Tibial nerve (tissue), 3 donors: Measurements from ENCODE around the gene VASH1.

Experiments used
- POLR2A ChIP-seq, 2 donors: fragments of 450-650 bp; IDR thresholded peaks; one replicate each; pipeline ENCODE4 v1.6.1; 2017; ENCODE audit warnings: antibody characterized with exemption in 2 of 2, mild to moderate bottlenecking in 2 of 2, moderate library complexity in 2 of 2
- TF ChIP-seq, protein P1 (sequence below), 5 experiments: fragments of 200-600 bp in 3 of 5; fragments of 450-650 bp in 2 of 5; sonication (generic) in 3 of 5; IDR thresholded peaks; one replicate each; pipeline ENCODE4 v1.5.1; 2016 to 2019; ENCODE audit warnings: antibody characterized with exemption in 5 of 5, mild to moderate bottlenecking in 3 of 5, moderate library complexity in 2 of 5

DNA sequence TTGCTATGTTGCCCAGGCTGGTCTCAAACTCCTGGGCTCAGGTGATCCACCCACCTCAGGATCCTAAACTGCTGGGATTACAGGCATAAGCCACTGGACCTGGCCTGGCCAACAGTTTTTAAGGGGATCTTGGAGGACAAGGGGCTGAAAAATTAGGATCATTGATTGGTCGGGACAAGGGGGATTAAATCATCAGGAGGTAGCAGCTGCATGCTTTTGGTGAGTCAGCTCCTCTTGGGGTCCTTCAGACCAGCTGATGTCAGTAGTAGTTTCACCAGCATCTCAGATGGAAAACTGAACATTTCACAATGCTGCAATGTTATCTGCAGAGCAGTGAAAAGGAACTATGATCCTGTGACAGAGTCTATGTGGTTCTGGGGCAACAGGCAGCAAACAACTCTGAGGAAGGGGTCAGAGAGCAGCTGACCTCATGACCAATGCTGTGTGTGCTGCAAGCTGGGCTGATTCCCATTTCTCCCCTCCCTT is 71.3 kb downstream of the VASH1 start:
- TF ChIP-seq, protein P1, sequence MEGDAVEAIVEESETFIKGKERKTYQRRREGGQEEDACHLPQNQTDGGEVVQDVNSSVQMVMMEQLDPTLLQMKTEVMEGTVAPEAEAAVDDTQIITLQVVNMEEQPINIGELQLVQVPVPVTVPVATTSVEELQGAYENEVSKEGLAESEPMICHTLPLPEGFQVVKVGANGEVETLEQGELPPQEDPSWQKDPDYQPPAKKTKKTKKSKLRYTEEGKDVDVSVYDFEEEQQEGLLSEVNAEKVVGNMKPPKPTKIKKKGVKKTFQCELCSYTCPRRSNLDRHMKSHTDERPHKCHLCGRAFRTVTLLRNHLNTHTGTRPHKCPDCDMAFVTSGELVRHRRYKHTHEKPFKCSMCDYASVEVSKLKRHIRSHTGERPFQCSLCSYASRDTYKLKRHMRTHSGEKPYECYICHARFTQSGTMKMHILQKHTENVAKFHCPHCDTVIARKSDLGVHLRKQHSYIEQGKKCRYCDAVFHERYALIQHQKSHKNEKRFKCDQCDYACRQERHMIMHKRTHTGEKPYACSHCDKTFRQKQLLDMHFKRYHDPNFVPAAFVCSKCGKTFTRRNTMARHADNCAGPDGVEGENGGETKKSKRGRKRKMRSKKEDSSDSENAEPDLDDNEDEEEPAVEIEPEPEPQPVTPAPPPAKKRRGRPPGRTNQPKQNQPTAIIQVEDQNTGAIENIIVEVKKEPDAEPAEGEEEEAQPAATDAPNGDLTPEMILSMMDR (IDR thresholded peaks at IDR 0.05): no peak
- TF ChIP-seq POLR2A (IDR thresholded peaks at IDR 0.05): no peak
